ENCODE data around the gene KLHL12. TPM values are rescaled to one million over a fixed set of nuclear protein-coding genes. Genes with fewer than 3 reads are reported as not detected.
A peak's percentile ranks its signal among the peaks of the same experiment; 100 is the strongest.
"Not testable (repeated sequence)": the region's sequence is repeated elsewhere in the genome, so short reads cannot be mapped to it uniquely, and the experiment has no call there.

Gene KLHL12
- total RNA-seq, 1 donor from 2014 or later, result 37.0 TPM

GRCh38 chr1:202945483-202945882 is 18.4 kb upstream of the KLHL12 start:
- no peak for DNase-seq

- no peak for DNase-seq
Observed at GRCh38 chr1:202944438-202944921, 17.4 kb upstream of the KLHL12 start.

GRCh38 chr1:202942426-202942825 is 15.4 kb upstream of the KLHL12 start:
- no peak for DNase-seq

- DNase-seq, result no peak
Observed at GRCh38 chr1:202941372-202941771, 14.3 kb upstream of the KLHL12 start.

- no peak for DNase-seq
Observed at GRCh38 chr1:202940561-202940960, 13.5 kb upstream of the KLHL12 start.

GRCh38 chr1:202938287-202938925 is 11.4 kb upstream of the KLHL12 start:
- no peak for DNase-seq

GRCh38 chr1:202936409-202936808 is 9.4 kb upstream of the KLHL12 start:
- DNase-seq, result not testable (repeated sequence)

- no peak for DNase-seq
Observed at GRCh38 chr1:202935844-202936243, 8.8 kb upstream of the KLHL12 start.

- DNase-seq, result no peak
Observed at GRCh38 chr1:202934755-202935154, 7.7 kb upstream of the KLHL12 start.

- DNase-seq, result no peak
Observed at GRCh38 chr1:202932476-202932875, 5.4 kb upstream of the KLHL12 start.

- DNase-seq, result no peak
Observed at GRCh38 chr1:202923533-202923932, 3.5 kb downstream of the KLHL12 start.

GRCh38 chr1:202919615-202920014 is 7.4 kb downstream of the KLHL12 start:
- no peak for DNase-seq

GRCh38 chr1:202915146-202915545 is 11.9 kb downstream of the KLHL12 start:
- DNase-seq, result no peak

- DNase-seq, result not testable (repeated sequence)
Observed at GRCh38 chr1:202912476-202912875, 14.6 kb downstream of the KLHL12 start.

GRCh38 chr1:202909494-202909893 is 17.5 kb downstream of the KLHL12 start:
- DNase-seq, result no peak

GRCh38 chr1:202908998-202909397 is 18.0 kb downstream of the KLHL12 start:
- DNase-seq, result no peak

GRCh38 chr1:202905331-202905730 is 21.7 kb downstream of the KLHL12 start:
- no peak for DNase-seq

GRCh38 chr1:202903808-202904207 is 23.2 kb downstream of the KLHL12 start:
- DNase-seq, result not testable (repeated sequence)

GRCh38 chr1:202901555-202901954 is 25.5 kb downstream of the KLHL12 start:
- no peak for DNase-seq

GRCh38 chr1:202892501-202892900 is 34.5 kb downstream of the KLHL12 start:
- DNase-seq, result no peak

- no peak for DNase-seq
Observed at GRCh38 chr1:202890392-202890791, 36.6 kb downstream of the KLHL12 start.

- peak; percentile 91 for DNase-seq
Observed at GRCh38 chr1:202888531-202889360, 38.3 kb downstream of the KLHL12 start, which contains the start of gene RABIF. RABIF (minus strand) TSS chr1:202889149; CDS start chr1:202889098, 51 bp downstream.

GRCh38 chr1:202888221-202888530 is 38.9 kb downstream of the KLHL12 start:
- DNase-seq, result no peak

GRCh38 chr1:202880961-202881460 is 46.0 kb downstream of the KLHL12 start:
- DNase-seq, result peak; percentile 8
